Caki2 (cell line): ENCODE data around the gene KLHL30. TPM values are rescaled to one million over a fixed set of nuclear protein-coding genes. Genes with fewer than 3 reads are reported as not detected.

Experiments used
- DNase-seq: peaks from one replicate; pipeline ENCODE4 v3.0.0-alpha.2; 2015; ENCODE audit warnings: low read depth
- in situ Hi-C: cut with HindIII; loops from 2 replicates; pipeline ENCODE4 v1.10.0; 2016; ENCODE audit warnings: low sequenced_read_pairs, low pct_unique_long_range_greater_than_20kb, mixed read lengths
- total RNA-seq: library from RNA; depleted of rRNA; stranded (reverse); fragments of >200 nt; shearing (Covaris generic); gene quantifications from 2 replicates; pipeline ENCODE4 v1.2.3, GENCODE V29; 2014; ENCODE audit warnings: low replicate concordance; rRNA removed

Gene KLHL30
- 0.91 and 0.96 TPM in 2 replicates for total RNA-seq

- in situ Hi-C loops, result no loop called here
- DNase-seq, result no peak
Measured at GRCh38 chr2:238138331-238139195, at the start of gene KLHL30. Gene KLHL30 (plus strand): TSS chr2:238138668. CDS start chr2:238140755, 2,087 bp downstream.

DNA sequence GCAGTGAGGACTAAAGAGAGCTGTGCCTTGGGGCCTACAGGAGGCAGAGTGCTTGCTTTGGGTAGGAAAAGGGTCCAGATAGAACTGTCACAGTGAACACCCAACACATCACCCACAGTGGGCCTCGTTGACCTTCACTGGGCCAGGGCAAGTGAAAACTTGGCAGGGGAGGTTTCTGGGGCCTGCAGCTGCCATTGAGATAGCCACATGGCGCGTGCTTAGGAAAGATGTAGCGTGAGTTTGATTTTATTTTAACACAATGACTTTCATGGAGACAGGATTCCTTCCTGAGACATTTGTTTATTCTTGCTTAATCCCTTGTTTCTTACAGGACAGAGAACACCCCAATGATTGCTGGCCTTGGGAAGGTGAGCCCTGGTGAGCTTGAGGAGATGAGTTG lies 47.6 kb upstream of the KLHL30 start:
- no peak for DNase-seq
- in situ Hi-C loops, result no loop called here

DNA sequence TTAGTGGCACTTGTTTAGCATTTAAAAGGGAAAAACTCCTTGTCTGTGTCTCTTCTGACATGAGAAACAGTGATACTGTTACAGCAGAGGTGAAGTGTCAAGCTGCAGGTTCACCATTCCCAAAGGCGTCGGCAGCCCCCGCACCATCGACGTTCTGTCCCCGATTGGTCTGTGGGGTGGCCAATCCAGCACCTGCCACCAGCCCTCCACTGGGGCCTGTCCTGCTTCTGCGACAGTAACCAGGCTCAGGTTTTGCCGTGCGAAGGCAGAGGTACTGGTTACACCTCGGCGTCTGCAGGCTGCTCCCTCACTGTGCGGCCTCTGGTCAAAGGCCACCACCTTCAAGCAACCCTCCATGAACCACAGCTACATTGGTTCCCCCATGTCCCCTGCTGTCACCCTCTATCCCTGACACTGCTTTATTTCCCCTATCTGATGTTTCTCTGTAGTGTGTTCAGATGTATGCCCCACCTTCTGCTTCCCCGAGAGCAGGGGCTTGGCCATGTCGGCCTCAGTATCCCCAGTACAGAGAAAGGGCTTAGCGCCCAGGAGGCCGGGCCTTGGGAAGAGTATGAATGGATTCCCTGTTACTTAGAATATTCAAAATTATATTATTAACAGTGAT lies 46.9 kb upstream of the KLHL30 start:
- in situ Hi-C loops, result no loop called here
- no peak for DNase-seq

- in situ Hi-C loops, result no loop called here
- no peak for DNase-seq
Measured at GRCh38 chr2:238092486-238093035, 45.9 kb upstream of the KLHL30 start.

DNA sequence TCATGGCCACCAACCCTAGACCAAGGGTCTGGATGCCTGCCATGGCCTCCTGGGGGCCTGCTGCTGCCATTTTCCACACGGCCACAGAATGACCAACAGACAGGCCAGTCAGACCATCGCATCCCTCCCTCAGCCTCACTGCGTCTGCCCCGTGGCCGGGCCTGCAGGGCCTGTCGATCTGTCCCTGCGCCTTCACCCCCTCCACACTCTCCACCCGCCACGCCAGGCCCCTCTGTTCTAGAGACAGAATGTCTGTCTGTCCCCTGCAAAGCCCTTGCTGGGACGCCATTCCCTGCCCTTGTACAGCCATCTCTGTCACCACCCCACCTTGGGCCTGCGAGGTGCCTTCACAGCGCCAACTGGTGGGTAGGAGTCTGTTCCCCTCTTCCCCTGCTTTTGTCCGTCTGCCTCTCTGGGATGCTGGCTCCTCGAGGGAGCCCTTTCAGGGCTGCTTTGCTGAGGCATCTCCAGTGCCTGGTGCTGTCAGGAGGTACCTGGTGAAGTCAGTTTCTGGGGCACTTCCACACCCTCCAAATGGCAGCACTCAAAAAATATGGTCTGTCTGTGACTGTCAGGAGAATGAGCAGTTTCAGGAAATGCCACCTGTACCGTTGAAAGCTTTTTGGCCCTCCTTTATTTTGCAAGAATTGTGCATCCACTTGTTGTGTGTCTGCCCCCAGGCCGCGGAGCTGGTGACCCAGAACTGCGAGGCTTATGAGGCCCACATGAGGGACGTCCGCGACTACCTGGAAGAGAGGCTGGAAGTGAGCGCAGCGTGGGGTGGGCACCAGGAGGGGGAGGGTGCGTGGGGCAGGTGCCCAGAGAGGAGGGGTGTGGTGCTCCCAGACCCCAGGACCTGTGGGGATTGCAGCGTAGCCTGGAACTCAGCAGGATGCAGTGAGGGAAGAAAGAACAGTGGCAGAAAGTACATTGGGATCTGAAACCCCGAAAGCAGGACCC lies 45.0 kb upstream of the KLHL30 start:
- in situ Hi-C loops, result no loop called here
- no peak for DNase-seq

DNA sequence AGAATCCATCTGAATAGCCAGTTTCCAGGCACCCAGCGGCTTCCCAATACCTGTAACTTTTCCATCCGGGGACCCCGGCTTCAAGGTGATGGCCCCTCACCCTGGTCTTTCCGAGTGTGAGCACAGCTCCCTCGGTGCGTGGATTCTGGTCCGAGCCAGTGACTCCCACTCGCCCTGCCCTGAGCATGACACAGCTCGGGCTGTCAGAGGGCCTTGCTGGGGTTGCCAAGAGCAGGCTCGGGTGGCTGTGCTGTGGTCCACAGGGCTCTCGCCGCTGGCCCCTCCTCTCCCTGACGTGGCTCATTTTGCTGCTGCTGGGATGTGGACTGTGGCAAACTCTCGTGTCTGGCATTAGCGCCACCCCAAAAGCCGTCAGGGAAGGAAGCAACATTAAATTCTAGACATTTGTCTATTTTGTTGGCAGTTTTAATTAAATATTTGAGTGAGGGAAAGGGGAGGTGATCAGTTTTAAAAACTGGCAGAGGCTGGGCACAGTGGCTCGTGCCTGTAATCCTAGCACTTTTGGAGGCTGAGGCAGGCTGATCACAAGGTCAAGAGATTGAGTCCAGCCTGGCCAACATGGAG lies 43.9 kb upstream of the KLHL30 start:
- no peak for DNase-seq
- in situ Hi-C loops, result no loop called here

GRCh38 chr2:238095143-238095542 lies 43.3 kb upstream of the KLHL30 start:
- DNase-seq, result no peak

GRCh38 chr2:238096311-238097011 lies 42.0 kb upstream of the KLHL30 start:
- no peak for DNase-seq
- in situ Hi-C loops, result no loop called here

More at GRCh38 chr2:238095143-238095542, 43.3 kb upstream of the KLHL30 start:
- in situ Hi-C loops, result no loop called here

GRCh38 chr2:238097201-238097987 lies 41.1 kb upstream of the KLHL30 start:
- DNase-seq, result no peak
- in situ Hi-C loops, result no loop called here

GRCh38 chr2:238097988-238098871 lies 40.2 kb upstream of the KLHL30 start:
- peak; percentile 91 for DNase-seq
- in situ Hi-C loops, result no loop called here

DNA sequence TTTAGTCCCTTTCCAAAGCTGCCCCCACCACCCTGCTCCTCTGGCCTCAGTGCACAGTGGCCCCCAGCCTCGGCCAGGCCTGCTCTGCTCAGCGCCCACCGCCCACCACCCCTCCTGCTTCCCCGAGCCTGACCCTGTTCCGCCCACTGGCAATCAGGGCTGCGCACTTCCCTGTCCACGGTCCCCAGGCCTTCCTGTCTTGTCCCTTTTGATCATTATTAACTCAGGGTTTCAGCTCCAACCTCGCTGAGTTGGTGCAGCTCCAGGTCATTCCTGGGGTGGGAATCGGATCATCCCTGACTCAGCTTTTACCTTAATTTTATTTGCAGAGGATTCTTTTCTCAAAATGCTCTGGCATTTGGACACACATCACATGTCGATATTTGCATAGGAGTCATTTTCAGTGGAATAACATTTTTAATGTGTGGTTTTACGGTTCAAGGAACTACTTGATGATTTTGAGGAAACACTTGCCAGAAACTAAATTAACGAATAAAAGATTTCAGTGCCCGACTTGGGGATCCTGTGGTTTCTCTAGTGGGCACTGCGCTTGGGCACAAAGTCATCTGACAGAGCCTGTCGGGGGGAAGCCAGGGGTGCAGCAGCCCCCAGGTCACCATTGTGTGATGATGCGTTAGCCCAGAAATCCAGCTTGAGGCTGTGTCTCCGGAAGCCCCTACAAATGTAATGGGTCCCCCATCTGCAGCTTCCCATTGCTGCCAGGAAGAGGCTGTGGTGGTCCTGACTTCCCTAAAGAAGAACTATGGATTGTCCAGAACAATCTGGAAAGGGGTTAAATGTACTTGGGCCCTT lies 39.4 kb upstream of the KLHL30 start:
- in situ Hi-C loops, result no loop called here

GRCh38 chr2:238099714-238100048 lies 38.8 kb upstream of the KLHL30 start:
- in situ Hi-C loops, result no loop called here
- no peak for DNase-seq

More for the DNA sequence above, 39.4 kb upstream of the KLHL30 start:
- DNase-seq, result peak; percentile 90

DNA sequence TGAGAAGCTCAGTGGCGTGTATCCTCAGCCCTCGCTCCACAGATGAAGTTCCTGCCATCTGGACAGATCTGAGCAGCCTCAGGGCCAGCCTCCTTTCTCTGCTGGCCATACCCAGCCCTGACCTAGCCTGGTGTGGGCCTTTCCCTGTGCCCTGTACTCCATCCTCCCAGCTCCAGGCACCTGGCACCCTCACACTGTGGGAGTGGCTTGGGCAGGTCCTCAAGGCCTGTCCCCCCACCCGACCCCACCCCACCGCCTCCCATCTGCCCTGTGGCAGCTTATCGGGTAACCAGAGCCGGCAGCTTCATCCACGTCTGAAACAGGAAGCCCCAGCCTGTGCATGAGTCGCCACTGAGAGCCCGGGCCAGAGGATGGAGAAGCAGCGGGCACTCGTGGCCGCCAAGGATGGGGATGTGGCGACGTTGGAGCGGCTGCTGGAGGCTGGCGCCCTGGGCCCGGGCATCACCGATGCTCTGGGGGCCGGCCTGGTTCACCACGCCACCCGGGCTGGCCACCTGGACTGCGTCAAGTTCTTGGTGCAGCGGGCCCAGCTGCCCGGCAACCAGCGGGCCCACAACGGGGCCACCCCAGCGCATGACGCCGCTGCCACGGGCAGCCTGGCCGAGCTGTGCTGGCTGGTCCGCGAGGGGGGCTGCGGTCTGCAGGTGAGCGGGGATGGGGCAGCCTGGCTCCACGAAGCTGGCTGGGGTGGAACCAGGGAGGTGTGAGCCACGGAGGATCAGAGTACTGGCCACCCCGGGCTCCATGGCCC lies 38.2 kb upstream of the KLHL30 start, which contains the start of gene ESPNL:
TSS of gene ESPNL (plus strand) at position 292 of the 772 bp plus-strand sequence. CDS start at position 372, 80 bp downstream.
- peak; percentile 32 for DNase-seq
- in situ Hi-C loops, result no loop called here
